Stimulated activated CD8-positive, alpha-beta memory T cell treated with anti-CD3 and anti-CD28 coated beads, Interleukin-15, amount 100 ng/mL, for 24 hours (primary cell): ENCODE measurements around the gene RGS9BP.
"Not testable (repeated sequence)": the region's sequence is repeated elsewhere in the genome, so short reads cannot be mapped to it uniquely, and the experiment has no call there.

Source experiments
- DNase-seq: peaks from one replicate; pipeline ENCODE4 v3.0.0-alpha.2; 2020; ENCODE audit warnings: low read depth

The RGS9BP gene

GRCh38 chr19:32695506-32695905, 19.9 kb downstream of the RGS9BP start:
- not testable (repeated sequence) for DNase-seq

GRCh38 chr19:32696771-32697170, 21.1 kb downstream of the RGS9BP start:
- not testable (repeated sequence) for DNase-seq

- not testable (repeated sequence) for DNase-seq
These were observed 24.5 kb downstream of the RGS9BP start for GRCh38 chr19:32700129-32700528.

GRCh38 chr19:32702010-32702409, 26.4 kb downstream of the RGS9BP start:
- no peak for DNase-seq

- not testable (repeated sequence) for DNase-seq
These were observed 28.4 kb downstream of the RGS9BP start for GRCh38 chr19:32704006-32704405.

GRCh38 chr19:32708457-32708856, 32.8 kb downstream of the RGS9BP start:
- no peak for DNase-seq

- no peak for DNase-seq
These were observed 33.4 kb downstream of the RGS9BP start for GRCh38 chr19:32709032-32709431.

GRCh38 chr19:32711747-32712146, 36.1 kb downstream of the RGS9BP start:
- DNase-seq, result no peak

- DNase-seq, result not testable (repeated sequence)
These were observed 40.6 kb downstream of the RGS9BP start for GRCh38 chr19:32716203-32716602.

- no peak for DNase-seq
These were observed 41.8 kb downstream of the RGS9BP start for GRCh38 chr19:32717496-32717895.

- no peak for DNase-seq
These were observed 42.6 kb downstream of the RGS9BP start for GRCh38 chr19:32718286-32718685.

- no peak for DNase-seq
These were observed 44.0 kb downstream of the RGS9BP start, which contains the start of gene TDRD12 for GRCh38 chr19:32719611-32720059. Gene TDRD12 (plus strand): TSS chr19:32719767. CDS start chr19:32720073, 306 bp downstream.

GRCh38 chr19:32720216-32720935, 44.7 kb downstream of the RGS9BP start:
- DNase-seq, result no peak

GRCh38 chr19:32720936-32721250, 45.2 kb downstream of the RGS9BP start:
- no peak for DNase-seq
